Stimulated activated memory B cell treated with anti-CD40 and anti-IgM and Interleukin-4, amounts not matched to agents 10 μg/mL and 1 μg/mL and 100 μg/mL, for 72 hours (primary cell): ENCODE data around the gene ADGRV1.

ENCODE experiments used
- ATAC-seq: fragments of 150-1000 bp; cut with Tn5 transposase; 2 replicates; pipeline ENCODE4 v1.10.0; 2021
- H3K27ac Mint-ChIP-seq: one replicate; pipeline ENCODE4 v1.8.0; 2022; ENCODE audit warnings: mild to moderate bottlenecking, mixed read lengths
- H3K27me3 Mint-ChIP-seq: one replicate; pipeline ENCODE4 v1.8.0; 2022; ENCODE audit warnings: mixed read lengths
- H3K36me3 Mint-ChIP-seq: one replicate; pipeline ENCODE4 v1.8.0; 2022; ENCODE audit warnings: mixed read lengths
- H3K4me1 Mint-ChIP-seq: one replicate; pipeline ENCODE4 v1.8.0; 2022; ENCODE audit warnings: mixed read lengths
- H3K4me3 Mint-ChIP-seq: one replicate; pipeline ENCODE4 v1.8.0; 2022; ENCODE audit warnings: mild to moderate bottlenecking, moderate library complexity, mixed read lengths
- H3K9me3 Mint-ChIP-seq: one replicate; pipeline ENCODE4 v1.8.0; 2022; ENCODE audit warnings: mixed read lengths

The ADGRV1 gene

GRCh38 chr5:91189480-91190313 is 631.1 kb downstream of the ADGRV1 start:
- H3K27ac Mint-ChIP-seq, result peak overlapping the region; percentile 50
- no peaks in the 10 kb centered on the region for H3K36me3 Mint-ChIP-seq
- no peak for ATAC-seq
- no peaks in the 10 kb centered on the region for H3K27me3 Mint-ChIP-seq
- H3K9me3 Mint-ChIP-seq, result no peaks in the 10 kb centered on the region
- H3K4me1 Mint-ChIP-seq, result no peaks in the 10 kb centered on the region
- peak overlapping the region; percentile 3 for H3K4me3 Mint-ChIP-seq

DNA sequence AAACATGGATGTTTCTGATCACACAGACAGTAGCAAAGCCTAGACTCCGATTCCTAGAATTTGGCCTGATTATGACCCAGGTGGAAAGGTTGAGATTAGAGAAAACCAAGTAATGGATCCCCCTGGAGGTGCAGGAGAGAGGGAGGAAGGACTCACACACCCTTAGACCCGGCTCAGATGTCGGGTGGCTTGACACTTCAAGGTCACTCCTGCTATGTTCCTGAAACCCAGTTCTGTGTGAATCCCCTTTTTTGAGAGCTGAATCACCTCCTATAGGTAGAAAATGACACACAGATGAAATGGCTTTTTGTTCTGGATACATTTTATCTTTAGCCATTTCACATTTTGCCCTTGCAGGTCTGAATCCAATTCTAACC is 631.7 kb downstream of the ADGRV1 start:
- H3K27ac Mint-ChIP-seq, result peak overlapping the region; percentile 50
- no peaks in the 10 kb centered on the region for H3K9me3 Mint-ChIP-seq
- H3K4me3 Mint-ChIP-seq, result no peak overlapping the region
- no peaks in the 10 kb centered on the region for H3K27me3 Mint-ChIP-seq
- H3K36me3 Mint-ChIP-seq, result no peaks in the 10 kb centered on the region
- ATAC-seq, result no peak
- H3K4me1 Mint-ChIP-seq, result no peaks in the 10 kb centered on the region

DNA sequence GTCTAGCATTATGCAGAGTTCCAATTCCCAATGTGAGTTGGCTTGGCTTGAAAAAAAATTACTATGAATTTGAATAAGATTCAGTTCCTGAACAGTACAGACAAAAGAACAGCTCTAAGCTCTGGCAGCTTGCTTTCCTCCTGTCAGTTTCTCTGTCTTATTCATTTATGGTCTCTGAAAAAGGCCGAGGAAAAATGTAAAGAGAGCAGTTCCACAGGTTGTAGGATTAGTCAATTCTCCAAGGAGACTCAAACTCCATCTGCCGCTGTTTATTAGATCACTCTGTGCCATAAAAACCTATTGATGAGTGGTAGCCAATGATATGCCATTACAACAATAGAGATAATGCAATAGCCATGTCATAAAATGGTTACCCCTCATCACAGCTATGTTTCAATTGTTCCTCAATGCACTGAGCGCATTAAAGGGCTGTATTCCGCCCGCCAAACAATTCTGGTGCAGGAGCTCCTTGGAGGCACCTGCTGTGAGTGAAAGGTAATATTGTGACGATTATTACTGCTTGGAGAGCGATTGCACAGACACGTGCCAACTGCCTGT is 636.3 kb downstream of the ADGRV1 start:
- no peak overlapping the region for H3K4me3 Mint-ChIP-seq
- no peaks in the 10 kb centered on the region for H3K4me1 Mint-ChIP-seq
- no peaks in the 10 kb centered on the region for H3K9me3 Mint-ChIP-seq
- H3K27me3 Mint-ChIP-seq, result peaks cover 15% of the 10 kb centered on the region
- no peak overlapping the region for H3K27ac Mint-ChIP-seq
- no peak for ATAC-seq
- H3K36me3 Mint-ChIP-seq, result no peaks in the 10 kb centered on the region

- H3K27me3 Mint-ChIP-seq, result peaks cover 15% of the 10 kb centered on the region
- no peak overlapping the region for H3K4me3 Mint-ChIP-seq
- H3K27ac Mint-ChIP-seq, result no peak overlapping the region
- H3K36me3 Mint-ChIP-seq, result no peaks in the 10 kb centered on the region
- H3K4me1 Mint-ChIP-seq, result no peaks in the 10 kb centered on the region
- no peak for ATAC-seq
- no peaks in the 10 kb centered on the region for H3K9me3 Mint-ChIP-seq
Observed at GRCh38 chr5:91200692-91201091, 642.1 kb downstream of the ADGRV1 start.

DNA sequence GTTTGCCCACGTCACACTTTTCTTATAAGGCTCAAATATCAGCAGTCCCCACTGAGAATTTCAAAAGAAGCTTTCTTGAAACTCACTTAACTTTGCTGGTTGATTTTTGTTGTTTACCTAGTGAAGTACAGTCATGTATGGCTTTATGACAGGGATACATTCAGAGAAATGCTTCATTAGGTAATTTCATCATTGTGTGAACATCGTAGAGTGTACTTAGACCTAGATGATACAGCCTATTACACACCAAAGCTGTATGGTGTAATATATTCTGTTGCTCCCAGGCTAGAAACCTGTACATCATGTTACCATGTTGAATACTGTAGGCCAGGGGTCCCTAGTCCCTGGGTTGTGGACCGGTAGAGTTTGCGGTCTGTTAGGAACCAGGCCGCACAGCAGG is 647.5 kb downstream of the ADGRV1 start:
- Mint-ChIP-seq H3K27me3 (no peaks in the 10 kb centered on the region), H3K27ac (no peak overlapping the region), H3K4me3 (no peak overlapping the region), H3K9me3 (no peaks in the 10 kb centered on the region), H3K4me1 (no peaks in the 10 kb centered on the region), H3K36me3 (no peaks in the 10 kb centered on the region)
- no peak for ATAC-seq

- H3K36me3 Mint-ChIP-seq, result no peaks in the 10 kb centered on the region
- no peak for ATAC-seq
- no peaks in the 10 kb centered on the region for H3K27me3 Mint-ChIP-seq
Observed at GRCh38 chr5:91206734-91207133, 648.1 kb downstream of the ADGRV1 start.

DNA sequence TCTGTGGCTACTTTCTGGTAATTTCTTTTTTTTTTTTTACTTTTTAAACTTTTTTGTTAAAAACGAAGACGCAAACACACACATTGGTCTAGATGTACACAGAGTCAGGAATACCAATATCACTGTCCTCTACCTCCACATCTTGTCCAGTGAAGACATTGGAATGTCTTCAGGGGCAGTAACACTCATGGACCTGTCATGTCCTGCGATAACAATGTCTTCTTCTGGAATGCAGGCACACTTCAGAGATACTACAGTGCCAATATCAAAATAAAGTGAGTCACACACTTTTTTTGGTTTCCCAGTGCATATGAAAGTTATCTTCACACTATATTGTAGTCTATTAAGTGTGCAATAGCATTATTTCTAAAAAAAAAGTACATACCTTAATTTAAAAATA is 648.7 kb downstream of the ADGRV1 start:
- Mint-ChIP-seq H3K4me3 (no peak overlapping the region), H3K36me3 (no peaks in the 10 kb centered on the region), H3K27me3 (no peaks in the 10 kb centered on the region), H3K4me1 (no peaks in the 10 kb centered on the region), H3K27ac (no peak overlapping the region), H3K9me3 (no peaks in the 10 kb centered on the region)
- no peak for ATAC-seq

More at GRCh38 chr5:91206734-91207133, 648.1 kb downstream of the ADGRV1 start:
- Mint-ChIP-seq H3K4me3 (no peak overlapping the region), H3K9me3 (no peaks in the 10 kb centered on the region), H3K4me1 (no peaks in the 10 kb centered on the region), H3K27ac (no peak overlapping the region)

- ATAC-seq, result no peak
- peaks cover 9% of the 10 kb centered on the region for H3K27me3 Mint-ChIP-seq
- H3K4me1 Mint-ChIP-seq, result no peaks in the 10 kb centered on the region
- no peak overlapping the region for H3K27ac Mint-ChIP-seq
- no peaks in the 10 kb centered on the region for H3K36me3 Mint-ChIP-seq
- H3K4me3 Mint-ChIP-seq, result no peak overlapping the region
- H3K9me3 Mint-ChIP-seq, result no peaks in the 10 kb centered on the region
Observed at GRCh38 chr5:91211997-91212713, 653.6 kb downstream of the ADGRV1 start.

DNA sequence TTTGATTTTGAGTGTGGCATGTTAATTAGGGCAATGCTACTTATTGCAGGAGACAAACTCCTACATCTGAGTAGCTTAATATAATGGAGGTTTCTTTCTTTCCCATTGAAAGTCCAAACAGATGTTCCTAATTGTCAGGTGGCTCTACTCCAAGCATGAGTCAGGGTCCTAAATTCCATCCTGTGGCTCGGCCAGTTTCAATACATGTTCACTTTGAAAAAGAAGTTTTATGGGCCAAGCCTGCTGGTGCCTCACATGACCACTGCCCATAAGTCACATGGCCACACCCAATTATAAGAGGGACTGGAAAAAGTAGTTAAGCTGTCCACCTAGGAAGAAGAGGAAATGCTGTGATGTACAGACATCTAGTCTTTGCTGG is 654.1 kb downstream of the ADGRV1 start:
- Mint-ChIP-seq H3K4me1 (no peaks in the 10 kb centered on the region), H3K4me3 (no peak overlapping the region), H3K9me3 (no peaks in the 10 kb centered on the region), H3K27me3 (peaks cover 9% of the 10 kb centered on the region), H3K36me3 (no peaks in the 10 kb centered on the region), H3K27ac (no peak overlapping the region)
- ATAC-seq, result no peak
